Measurements from ENCODE around the gene ZDBF2. TPM values are rescaled to one million over a fixed set of nuclear protein-coding genes. Genes with fewer than 3 reads are reported as not detected.
"Not testable (repeated sequence)": the region's sequence is repeated elsewhere in the genome, so short reads cannot be mapped to it uniquely, and the experiment has no call there.

ZDBF2 gene
- total RNA-seq, 4 donors from 2014 or later: 3.1 to 5.5 (median 4.1) TPM

- DNase-seq (ENCODE audit: low spot score in 2 of 2): no peak
- TF ChIP-seq CTCF (IDR thresholded peaks at IDR 0.05) (no peak), POLR2A (IDR thresholded peaks at IDR 0.05) (no peak)
- no peak overlapping the region for H3K4me3 ChIP-seq (ENCODE audit: low read depth, poor library complexity, severe bottlenecking)
- WGBS, 2 donors: 65 to 68% methylated on average over 1 of the region's 1 CpG
- intact Hi-C loops (cut with DNase I; ENCODE audit: low total_unique reads): no loop called here
Observed at GRCh38 chr2:206353685-206354084, 79.2 kb downstream of the ZDBF2 start.

- whole genome bisulfite sequencing, 2 donors: 78 to 81% methylated on average over 6 of the region's 6 CpGs
Observed at GRCh38 chr2:206354129-206354528, 79.7 kb downstream of the ZDBF2 start.

GRCh38 chr2:206356840-206357239 lies 82.4 kb downstream of the ZDBF2 start:
- 97% methylated on average over 12 of the region's 29 CpGs; no CpG with 5 or more reads in 1 of the 2 donors for WGBS, 2 donors

More at GRCh38 chr2:206354129-206354528, 79.7 kb downstream of the ZDBF2 start:
- H3K4me3 ChIP-seq (ENCODE audit: low read depth, poor library complexity, severe bottlenecking): no peak overlapping the region
- no peak for DNase-seq (ENCODE audit: low spot score in 2 of 2)
- intact Hi-C loops (cut with DNase I; ENCODE audit: low total_unique reads): no loop called here
- no peak for TF ChIP-seq POLR2A (IDR thresholded peaks at IDR 0.05)
- no peak for TF ChIP-seq CTCF (IDR thresholded peaks at IDR 0.05)

GRCh38 chr2:206360840-206361239 lies 86.4 kb downstream of the ZDBF2 start:
- H3K4me3 ChIP-seq (ENCODE audit: low read depth, poor library complexity, severe bottlenecking); DNase-seq (ENCODE audit: low spot score in 2 of 2); intact Hi-C loops (cut with DNase I; ENCODE audit: low total_unique reads): not testable (repeated sequence)
- 96 to 99% methylated on average over 5 of the region's 5 CpGs for WGBS, 2 donors

More at GRCh38 chr2:206356840-206357239, 82.4 kb downstream of the ZDBF2 start:
- intact Hi-C loops (cut with DNase I; ENCODE audit: low total_unique reads); DNase-seq (ENCODE audit: low spot score in 2 of 2); H3K4me3 ChIP-seq (ENCODE audit: low read depth, poor library complexity, severe bottlenecking): not testable (repeated sequence)

GRCh38 chr2:206361407-206362045 lies 87.1 kb downstream of the ZDBF2 start:
- no peak for DNase-seq (ENCODE audit: low spot score in 2 of 2)
- TF ChIP-seq CTCF (IDR thresholded peaks at IDR 0.05): no peak
- TF ChIP-seq POLR2A (IDR thresholded peaks at IDR 0.05): no peak
- WGBS, 2 donors: 88% methylated on average over 2 of the region's 2 CpGs
- intact Hi-C loops (cut with DNase I; ENCODE audit: low total_unique reads): no loop called here
- H3K4me3 ChIP-seq (ENCODE audit: low read depth, poor library complexity, severe bottlenecking): no peak overlapping the region

Other genes with a start within 250 kb of the ZDBF2 start
- gene INO80D, start 188.5 kb upstream of the ZDBF2 start, total RNA-seq: 10 to 100 TPM; 13.4 to 28.7 (median 24.4) TPM
- gene NDUFS1, start 115.2 kb upstream of the ZDBF2 start, total RNA-seq: 100 to 1,000 TPM in 1 of 4 donors, 10 to 100 TPM in 3; 62.5 to 105 (median 79.9) TPM
- gene EEF1B2, start 114.8 kb upstream of the ZDBF2 start, total RNA-seq: 100 to 1,000 TPM; 483 to 986 (median 575) TPM
- gene ADAM23, start 168.9 kb downstream of the ZDBF2 start, total RNA-seq: under 1 TPM in 2 of 4 donors, not detected in 2; 0.12 to 0.39 TPM